GM18858 (cell line): Measurements from ENCODE around the gene CACNA2D1.

Experiments
- ATAC-seq: cut with Tn5 transposase; IDR thresholded peaks from one replicate; pipeline ENCODE4 v1.9.1; 2021; ENCODE audit not compliant: unreplicated experiment

CACNA2D1 gene

GRCh38 chr7:82347808-82348207, 95.8 kb downstream of the CACNA2D1 start:
- no peak for ATAC-seq

- ATAC-seq, result no peak
Measured at GRCh38 chr7:82345886-82346285, 97.7 kb downstream of the CACNA2D1 start.

- ATAC-seq, result no peak
Measured at GRCh38 chr7:82343716-82344115, 99.9 kb downstream of the CACNA2D1 start.

DNA sequence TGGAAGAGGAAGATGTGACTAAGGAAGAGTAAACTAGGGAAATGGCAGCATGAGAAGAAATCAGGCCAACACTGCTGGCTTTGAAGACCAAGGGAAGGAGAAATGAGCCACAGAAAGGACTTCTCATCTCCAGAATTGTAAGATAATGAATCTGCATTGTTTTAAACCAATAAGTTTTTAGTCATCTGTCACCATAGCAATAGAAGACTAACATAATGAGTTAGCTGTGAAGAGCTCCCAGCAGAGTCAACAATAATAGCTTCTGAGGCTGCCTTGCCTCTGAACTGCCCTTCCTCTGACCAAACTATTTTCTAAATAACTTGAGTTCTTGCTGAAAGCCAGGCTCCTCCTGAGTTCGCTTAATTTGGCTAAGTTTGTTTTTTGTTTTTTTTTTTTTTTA, 103.6 kb downstream of the CACNA2D1 start:
- ATAC-seq, result no peak

DNA sequence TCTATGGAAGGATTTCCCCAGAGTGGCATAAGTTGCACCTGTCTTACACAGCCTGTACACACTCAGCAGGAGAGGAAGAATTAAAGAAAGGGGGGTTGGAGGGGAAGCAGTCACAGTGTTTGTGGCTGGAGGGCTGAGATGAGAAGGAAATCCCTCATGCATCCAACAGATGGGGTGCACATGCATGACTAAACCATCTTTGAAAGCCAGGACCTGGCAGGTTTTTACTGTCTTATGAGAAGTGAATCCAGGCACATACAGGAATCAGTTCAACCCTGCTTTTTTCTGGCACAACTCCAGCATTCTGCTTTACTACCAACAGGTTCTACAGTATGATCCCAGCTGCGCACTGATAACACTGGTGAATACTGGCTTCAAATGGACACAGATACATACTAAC, 107.7 kb downstream of the CACNA2D1 start:
- no peak for ATAC-seq

GRCh38 chr7:82335001-82335400, 108.6 kb downstream of the CACNA2D1 start:
- no peak for ATAC-seq

GRCh38 chr7:82331234-82331633, 112.3 kb downstream of the CACNA2D1 start:
- ATAC-seq, result no peak

DNA sequence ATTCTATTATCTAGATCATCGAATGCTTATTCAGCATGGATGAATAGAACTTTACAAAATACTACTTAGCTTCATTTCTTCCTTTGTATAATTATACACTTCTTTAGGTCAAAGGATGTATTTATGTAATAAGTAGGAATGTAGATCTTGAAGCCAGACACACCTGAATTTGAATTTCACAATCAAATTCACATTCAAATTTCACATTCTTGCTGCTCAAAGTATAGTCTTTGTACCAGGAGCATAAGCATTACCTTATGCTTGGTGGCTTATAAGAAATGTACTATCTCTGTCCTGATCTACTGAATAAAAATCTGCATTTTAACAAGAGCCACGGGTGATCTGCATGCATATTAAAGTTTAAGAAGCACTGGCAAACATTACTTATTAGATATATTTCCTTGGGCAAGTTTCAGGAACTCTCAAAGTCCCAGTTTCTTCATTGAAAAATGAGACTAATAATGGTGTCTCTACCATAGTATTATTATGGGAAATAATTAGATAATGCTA, 112.8 kb downstream of the CACNA2D1 start:
- no peak for ATAC-seq

DNA sequence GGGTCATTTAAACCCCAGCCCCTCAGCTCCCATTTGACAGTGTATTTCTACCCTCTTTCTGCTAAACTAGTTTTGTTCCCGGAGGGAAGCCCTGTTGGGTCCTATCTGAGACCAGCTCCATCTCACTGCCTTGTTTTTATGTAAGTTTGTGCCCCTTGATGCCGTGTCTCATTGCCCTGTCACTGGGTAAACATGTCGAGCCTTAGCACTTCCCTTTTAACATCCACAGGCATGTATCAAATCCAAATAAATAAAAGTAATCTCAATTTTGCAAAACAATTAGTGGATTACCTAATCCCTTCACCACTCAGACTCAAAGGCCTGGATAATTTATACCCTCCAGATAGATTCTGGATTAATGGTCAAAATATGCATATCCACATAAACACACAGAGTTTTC, 115.7 kb downstream of the CACNA2D1 start:
- ATAC-seq, result no peak

- ATAC-seq, result no peak
Measured at GRCh38 chr7:82325416-82325815, 118.2 kb downstream of the CACNA2D1 start.

DNA sequence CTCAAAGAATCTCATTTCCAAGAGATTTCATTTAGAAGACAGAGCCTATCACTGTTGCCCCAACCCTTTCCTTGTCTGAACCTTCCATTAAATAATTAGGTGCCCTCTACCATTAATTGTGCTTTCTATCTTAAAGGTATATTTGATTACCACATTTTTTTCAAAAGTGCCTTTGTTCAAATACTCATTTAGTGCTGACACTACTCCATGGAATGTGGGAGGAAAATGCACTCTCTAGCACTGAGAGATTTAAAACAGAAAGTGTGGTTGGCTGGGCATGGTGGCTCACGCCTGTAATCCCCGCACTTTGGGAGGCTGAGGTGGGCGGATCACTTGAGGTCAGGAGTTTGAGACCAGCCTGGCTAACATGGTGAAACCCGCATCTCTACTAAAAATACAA, 119.8 kb downstream of the CACNA2D1 start:
- no peak for ATAC-seq

- no peak for ATAC-seq
Measured at GRCh38 chr7:82319674-82320118, 123.9 kb downstream of the CACNA2D1 start.

GRCh38 chr7:82318786-82319185, 124.8 kb downstream of the CACNA2D1 start:
- no peak for ATAC-seq

GRCh38 chr7:82317760-82318159, 125.8 kb downstream of the CACNA2D1 start:
- ATAC-seq, result no peak

- ATAC-seq, result no peak
Measured at GRCh38 chr7:82317257-82317721, 126.3 kb downstream of the CACNA2D1 start.

DNA sequence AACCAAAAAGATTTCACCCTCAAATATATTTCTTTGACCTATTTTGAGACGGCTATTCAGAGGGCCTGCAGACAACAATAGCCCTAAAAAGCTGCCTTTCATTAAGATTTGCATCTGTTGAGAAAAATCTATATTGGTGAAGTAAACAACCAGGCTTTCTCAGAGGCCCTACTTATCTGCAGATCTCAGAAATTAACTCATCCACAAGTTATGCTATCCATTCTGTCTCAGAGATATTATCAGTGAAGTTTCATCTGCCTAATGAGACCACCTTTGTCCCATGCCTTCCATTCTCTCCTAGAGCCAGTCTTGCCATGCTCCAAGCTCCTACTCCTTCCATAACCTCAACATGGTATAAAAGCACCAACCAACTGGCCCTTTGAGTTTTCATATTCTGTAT, 130.3 kb downstream of the CACNA2D1 start:
- no peak for ATAC-seq

- no peak for ATAC-seq
Measured at GRCh38 chr7:82312646-82313045, 130.9 kb downstream of the CACNA2D1 start.

DNA sequence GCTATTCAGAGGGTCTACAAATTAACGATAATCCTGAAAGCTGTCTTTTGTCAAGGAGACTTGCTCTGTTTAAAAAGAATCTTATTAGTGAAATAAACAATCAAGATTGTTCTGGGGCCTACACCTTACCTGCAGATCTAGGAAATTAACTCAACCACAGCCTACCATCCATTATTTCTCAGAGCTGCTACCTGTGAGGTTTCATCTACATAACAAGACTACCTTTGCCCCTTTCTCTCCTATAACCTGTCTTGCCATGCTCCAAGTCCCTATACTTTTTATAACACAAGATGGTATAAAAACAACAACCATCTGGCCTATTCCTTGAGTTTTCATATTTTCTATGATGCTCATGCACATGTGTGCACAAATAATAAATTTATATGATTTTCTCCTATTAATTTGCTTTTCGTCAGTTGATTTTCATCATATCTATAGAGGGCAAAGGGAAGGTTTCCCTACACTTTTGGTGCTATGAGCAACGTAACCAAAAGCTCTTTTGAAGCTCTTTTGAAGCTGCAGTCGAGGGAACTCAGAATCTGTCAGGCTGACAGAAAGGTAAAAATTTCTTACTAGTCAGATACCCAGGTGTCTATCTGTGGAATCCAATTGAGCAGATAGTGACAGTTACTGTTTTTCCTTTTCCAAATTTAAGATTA, 138.1 kb downstream of the CACNA2D1 start:
- no peak for ATAC-seq

DNA sequence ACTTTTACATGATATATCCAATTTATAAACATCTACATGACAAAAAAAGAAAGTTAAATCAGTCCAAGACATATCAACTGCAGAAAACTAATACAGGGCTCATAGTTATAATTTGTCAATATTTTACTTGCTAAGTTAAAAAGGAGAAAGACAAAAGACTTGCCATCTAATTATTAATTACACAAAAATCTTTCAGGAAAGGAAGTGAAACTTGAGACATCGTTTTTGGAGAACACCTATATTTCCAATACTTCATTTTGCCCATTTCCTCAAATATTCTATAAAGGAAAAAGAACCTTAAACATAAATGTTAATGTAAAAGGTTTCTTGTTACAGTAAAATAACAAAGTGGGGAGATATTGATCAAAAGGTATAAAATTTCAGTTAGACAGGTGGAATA, 148.7 kb downstream of the CACNA2D1 start:
- ATAC-seq, result no peak

DNA sequence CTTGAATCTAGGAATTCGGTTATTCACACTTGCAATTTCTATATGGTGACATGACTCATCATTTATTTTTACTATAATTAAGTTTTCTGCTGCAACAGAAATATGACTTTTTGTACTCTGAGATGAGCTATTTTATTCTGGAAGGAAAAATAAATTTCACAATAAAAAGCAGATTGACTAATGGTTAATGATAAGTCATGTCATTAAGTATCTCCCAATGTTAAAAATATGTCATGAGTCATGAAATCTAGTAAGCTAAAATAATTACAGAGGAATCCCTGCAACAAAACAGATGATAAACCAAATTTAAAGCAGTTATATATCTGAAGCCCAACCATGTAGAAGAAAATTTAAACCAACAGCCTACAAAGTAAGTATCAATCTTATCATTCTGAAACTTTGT, 149.2 kb downstream of the CACNA2D1 start:
- ATAC-seq, result no peak

DNA sequence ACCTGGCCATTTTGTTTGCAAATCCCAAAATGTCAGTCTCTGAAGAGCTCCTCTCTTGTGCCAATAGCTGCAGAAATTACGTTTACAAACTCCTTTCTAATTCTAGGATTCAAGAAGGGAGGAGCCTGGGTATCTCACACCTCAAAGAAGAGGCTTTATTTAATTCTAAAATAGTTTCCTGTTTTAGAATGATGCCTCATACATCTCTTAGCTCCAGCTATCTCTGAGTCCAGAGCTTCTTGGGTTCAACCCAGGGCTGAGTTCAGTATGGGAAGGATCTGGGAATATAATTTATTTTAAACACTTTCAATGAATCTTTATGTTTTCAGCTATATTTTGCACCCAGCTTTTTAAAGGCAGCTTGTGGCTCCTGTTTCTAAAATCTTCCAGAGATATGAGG, 150.1 kb downstream of the CACNA2D1 start:
- ATAC-seq, result no peak

DNA sequence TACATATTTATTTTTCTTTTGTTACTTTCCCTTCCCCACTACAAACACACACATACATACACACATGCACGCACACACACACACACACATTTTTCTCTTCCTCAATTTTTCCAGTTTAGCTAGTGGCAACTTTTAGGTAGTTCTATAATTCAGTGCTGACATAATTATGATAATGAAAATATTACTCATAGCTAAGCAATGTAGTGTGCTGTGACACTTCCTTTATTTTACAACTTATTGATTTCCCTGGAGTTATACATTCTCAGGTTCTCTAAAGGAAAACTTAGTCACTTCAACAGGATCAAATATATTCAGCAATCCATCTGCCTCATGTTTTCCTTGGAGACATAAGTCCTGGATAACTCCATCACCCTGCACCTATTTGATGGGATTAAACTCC, 151.6 kb downstream of the CACNA2D1 start:
- no peak for ATAC-seq

DNA sequence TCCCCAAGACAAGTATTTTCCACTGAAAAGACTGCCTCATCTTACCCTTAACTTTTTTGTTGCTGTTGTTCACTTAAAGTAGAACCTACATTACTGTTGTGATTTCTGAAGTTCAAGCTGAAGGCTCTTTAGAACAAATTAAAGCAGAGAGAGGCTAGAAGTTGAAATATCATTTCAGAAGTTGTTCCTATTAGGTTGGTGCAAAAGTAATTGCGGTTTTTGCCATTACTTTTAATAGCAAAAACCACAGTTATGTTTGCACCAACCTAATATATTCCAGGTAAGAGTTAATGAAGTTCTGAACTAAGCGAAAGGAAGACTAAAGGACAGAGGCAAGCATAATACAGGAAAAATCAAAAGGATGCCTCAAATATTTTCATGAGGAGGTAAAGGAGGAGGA, 153.7 kb downstream of the CACNA2D1 start:
- no peak for ATAC-seq
